Measurements from ENCODE around the gene NEDD4L.
"Not testable (repeated sequence)": the region's sequence is repeated elsewhere in the genome, so short reads cannot be mapped to it uniquely, and the experiment has no call there.

The NEDD4L gene

GRCh38 chr18:58161659-58162058 lies 117.6 kb downstream of the NEDD4L start:
- no peak for DNase-seq

- no peak for DNase-seq
These were observed 118.1 kb downstream of the NEDD4L start for GRCh38 chr18:58162127-58162526.

GRCh38 chr18:58163004-58163590 lies 119.1 kb downstream of the NEDD4L start:
- no peak for DNase-seq

- DNase-seq = no peak
These were observed 122.3 kb downstream of the NEDD4L start for GRCh38 chr18:58166278-58166844.

GRCh38 chr18:58167073-58167472 lies 123.0 kb downstream of the NEDD4L start:
- DNase-seq = no peak

- DNase-seq = no peak
These were observed 124.2 kb downstream of the NEDD4L start for GRCh38 chr18:58168221-58168620.

- no peak for DNase-seq
These were observed 125.0 kb downstream of the NEDD4L start for GRCh38 chr18:58168993-58169392.

GRCh38 chr18:58169472-58169871 lies 125.4 kb downstream of the NEDD4L start:
- DNase-seq = no peak

GRCh38 chr18:58170036-58170435 lies 126.0 kb downstream of the NEDD4L start:
- DNase-seq = not testable (repeated sequence)

GRCh38 chr18:58172031-58172430 lies 128.0 kb downstream of the NEDD4L start:
- DNase-seq = no peak

- DNase-seq = no peak
These were observed 130.3 kb downstream of the NEDD4L start for GRCh38 chr18:58174285-58174684.

GRCh38 chr18:58175122-58175785 lies 131.2 kb downstream of the NEDD4L start:
- DNase-seq = no peak

- DNase-seq = no peak
These were observed 131.8 kb downstream of the NEDD4L start for GRCh38 chr18:58175786-58176176.

- DNase-seq = no peak
These were observed 133.1 kb downstream of the NEDD4L start for GRCh38 chr18:58177004-58177717.

- no peak for DNase-seq
These were observed 134.0 kb downstream of the NEDD4L start for GRCh38 chr18:58177896-58178470.

GRCh38 chr18:58178511-58178910 lies 134.5 kb downstream of the NEDD4L start:
- no peak for DNase-seq

GRCh38 chr18:58180172-58180571 lies 136.1 kb downstream of the NEDD4L start:
- no peak for DNase-seq

- peak; percentile 55 to 60 for DNase-seq
These were observed 136.8 kb downstream of the NEDD4L start for GRCh38 chr18:58180738-58181353.

- no peak for DNase-seq
These were observed 138.0 kb downstream of the NEDD4L start for GRCh38 chr18:58181988-58182387.

- no peak for DNase-seq
These were observed 139.2 kb downstream of the NEDD4L start for GRCh38 chr18:58183226-58183625.

GRCh38 chr18:58186258-58186948 lies 142.4 kb downstream of the NEDD4L start:
- DNase-seq = no peak

- DNase-seq = no peak
These were observed 143.6 kb downstream of the NEDD4L start for GRCh38 chr18:58187674-58188073.
